ENCODE data around the gene ANAPC16.

DNA sequence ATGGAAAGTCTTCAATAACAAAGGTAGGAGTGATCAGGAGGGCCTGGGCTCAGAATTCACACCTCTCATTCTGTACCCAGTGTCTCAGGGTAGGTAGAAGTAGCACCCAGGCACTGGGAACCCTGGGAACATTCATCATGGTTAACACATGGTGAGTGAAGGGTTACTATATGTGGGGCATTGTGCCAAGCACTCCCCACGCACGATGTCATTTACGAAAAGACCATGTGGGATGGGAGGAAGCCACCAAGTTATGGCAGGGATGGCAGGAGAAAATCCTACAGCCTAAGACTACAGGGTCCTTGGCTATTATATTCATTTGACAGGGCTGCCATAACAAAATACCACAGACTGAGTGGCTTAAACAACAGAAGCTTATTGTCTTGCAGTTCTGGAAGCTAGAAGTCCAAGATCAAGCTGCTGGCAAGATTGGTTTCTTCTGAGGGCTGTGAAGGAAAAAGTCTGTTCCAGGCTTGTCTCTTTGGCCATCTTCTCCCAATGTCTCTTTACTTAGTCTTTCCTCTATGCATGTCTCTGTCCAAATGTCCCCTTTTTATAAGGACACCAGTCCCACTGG, 30.2 kb downstream of the ANAPC16 start:
- TF ChIP-seq CTCF (IDR thresholded peaks at IDR 0.05) (no peak), POLR2AphosphoS5 (IDR thresholded peaks at IDR 0.05) (no peak)
